HG03457 (cell line): ENCODE data around the gene UBALD2.
"Not testable (repeated sequence)": the region's sequence is repeated elsewhere in the genome, so short reads cannot be mapped to it uniquely, and the experiment has no call there.

Experiments
- ATAC-seq: cut with Tn5 transposase; IDR thresholded peaks from one replicate; pipeline ENCODE4 v1.9.1; 2021; ENCODE audit warnings: moderate number of reproducible peaks; ENCODE audit not compliant: unreplicated experiment

The UBALD2 gene

GRCh38 chr17:76262732-76263344 is 2.3 kb upstream of the UBALD2 start:
- no peak for ATAC-seq

GRCh38 chr17:76263896-76264295 is 1.3 kb upstream of the UBALD2 start:
- ATAC-seq, result no peak

- no peak for ATAC-seq
Observed at GRCh38 chr17:76264425-76264754, 758 bp upstream of the UBALD2 start.

- ATAC-seq, result no peak
Observed at GRCh38 chr17:76265624-76266243, 586 bp downstream of the UBALD2 start.

- ATAC-seq, result no peak
Observed at GRCh38 chr17:76266244-76266938, 1.2 kb downstream of the UBALD2 start.

GRCh38 chr17:76267051-76267576 is 2.0 kb downstream of the UBALD2 start:
- ATAC-seq, result no peak

GRCh38 chr17:76267581-76268001 is 2.4 kb downstream of the UBALD2 start:
- ATAC-seq, result not testable (repeated sequence)

GRCh38 chr17:76268015-76268749 is 3.0 kb downstream of the UBALD2 start:
- ATAC-seq, result no peak

GRCh38 chr17:76268991-76269981 is 4.1 kb downstream of the UBALD2 start:
- no peak for ATAC-seq

- ATAC-seq, result no peak
Observed at GRCh38 chr17:76270127-76270592, 5.0 kb downstream of the UBALD2 start.

GRCh38 chr17:76270770-76271668 is 5.9 kb downstream of the UBALD2 start:
- no peak for ATAC-seq

- ATAC-seq, result no peak
Observed at GRCh38 chr17:76271669-76272540, 6.8 kb downstream of the UBALD2 start.

- no peak for ATAC-seq
Observed at GRCh38 chr17:76272541-76273444, 7.6 kb downstream of the UBALD2 start.

- ATAC-seq, result no peak
Observed at GRCh38 chr17:76273445-76274111, 8.4 kb downstream of the UBALD2 start.

- ATAC-seq, result no peak
Observed at GRCh38 chr17:76274112-76274956, 9.2 kb downstream of the UBALD2 start.
